Measurements from ENCODE around the gene GATA6.

Gene GATA6

GRCh38 chr18:22129778-22130177, 39.6 kb upstream of the GATA6 start:
- Histone ChIP-seq H2AFZ (ENCODE audit: low read depth, low read length, severe bottlenecking) (no peak overlapping the region), H3K4me2 (ENCODE audit: low read depth, low read length, poor library complexity, severe bottlenecking) (no peak overlapping the region), H3K9me2 (replicated peaks; ENCODE audit: insufficient read depth, low read length) (no peaks in the 10 kb centered on the region), H3K27ac (ENCODE audit: low read depth, low read length) (no peak overlapping the region), H3K36me3 (ENCODE audit: low read length) (no peaks in the 10 kb centered on the region), H3K9me3 (ENCODE audit: insufficient read depth, low read length) (no peaks in the 10 kb centered on the region), H3K9ac (ENCODE audit: low read length) (no peak overlapping the region), H3K4me3 (ENCODE audit: insufficient read depth, low read length, poor library complexity, severe bottlenecking) (no peak overlapping the region), H4K20me1 (ENCODE audit: low read depth, low read length) (no peaks in the 10 kb centered on the region), H3K79me2 (ENCODE audit: insufficient read depth, low read length) (no peaks in the 10 kb centered on the region), H3F3A (ENCODE audit: insufficient read depth) (no peaks in the 10 kb centered on the region), H3K27me3 (ENCODE audit: low read length) (no peaks in the 10 kb centered on the region; the same call in 1 of the 2 replicates)
- TF ChIP-seq EZH2phosphoT487 (conservative IDR thresholded peaks at IDR 0.05; ENCODE audit: low read length) (no peak), CTCF (IDR thresholded peaks at IDR 0.05; ENCODE audit: insufficient read depth, low read length, poor library complexity, severe bottlenecking) (no peak)

- H3K4me3 ChIP-seq (ENCODE audit: insufficient read depth, low read length, poor library complexity, severe bottlenecking), result no peak overlapping the region
Observed at GRCh38 chr18:22132258-22132657, 37.1 kb upstream of the GATA6 start.

GRCh38 chr18:22132763-22133162, 36.6 kb upstream of the GATA6 start:
- no peak overlapping the region for H3K4me2 ChIP-seq (ENCODE audit: low read depth, low read length, poor library complexity, severe bottlenecking)
- no peaks in the 10 kb centered on the region for H3F3A ChIP-seq (ENCODE audit: insufficient read depth)
- no peaks in the 10 kb centered on the region for H3K9me3 ChIP-seq (ENCODE audit: insufficient read depth, low read length)
- TF ChIP-seq CTCF (IDR thresholded peaks at IDR 0.05; ENCODE audit: insufficient read depth, low read length, poor library complexity, severe bottlenecking) (no peak), EZH2phosphoT487 (conservative IDR thresholded peaks at IDR 0.05; ENCODE audit: low read length) (no peak)
- no peak overlapping the region for H3K27ac ChIP-seq (ENCODE audit: low read depth, low read length)
- no peaks in the 10 kb centered on the region; the same call in 1 of the 2 replicates for H3K27me3 ChIP-seq (ENCODE audit: low read length)
- no peaks in the 10 kb centered on the region for H3K9me2 ChIP-seq (replicated peaks; ENCODE audit: insufficient read depth, low read length)
- H2AFZ ChIP-seq (ENCODE audit: low read depth, low read length, severe bottlenecking), result no peak overlapping the region
- H3K79me2 ChIP-seq (ENCODE audit: insufficient read depth, low read length), result no peaks in the 10 kb centered on the region
- no peaks in the 10 kb centered on the region for H4K20me1 ChIP-seq (ENCODE audit: low read depth, low read length)
- no peak overlapping the region for H3K4me3 ChIP-seq (ENCODE audit: insufficient read depth, low read length, poor library complexity, severe bottlenecking)
- H3K9ac ChIP-seq (ENCODE audit: low read length), result no peak overlapping the region
- H3K36me3 ChIP-seq (ENCODE audit: low read length), result no peaks in the 10 kb centered on the region

More at GRCh38 chr18:22132258-22132657, 37.1 kb upstream of the GATA6 start:
- H4K20me1 ChIP-seq (ENCODE audit: low read depth, low read length), result no peaks in the 10 kb centered on the region
- H3K9me2 ChIP-seq (replicated peaks; ENCODE audit: insufficient read depth, low read length), result no peaks in the 10 kb centered on the region
- H3K9ac ChIP-seq (ENCODE audit: low read length), result no peak overlapping the region
- H3K9me3 ChIP-seq (ENCODE audit: insufficient read depth, low read length), result no peaks in the 10 kb centered on the region
- no peaks in the 10 kb centered on the region; the same call in 1 of the 2 replicates for H3K27me3 ChIP-seq (ENCODE audit: low read length)
- H2AFZ ChIP-seq (ENCODE audit: low read depth, low read length, severe bottlenecking), result no peak overlapping the region
- H3K36me3 ChIP-seq (ENCODE audit: low read length), result no peaks in the 10 kb centered on the region
- no peak overlapping the region for H3K27ac ChIP-seq (ENCODE audit: low read depth, low read length)
- H3K79me2 ChIP-seq (ENCODE audit: insufficient read depth, low read length), result no peaks in the 10 kb centered on the region
- no peaks in the 10 kb centered on the region for H3F3A ChIP-seq (ENCODE audit: insufficient read depth)
- H3K4me2 ChIP-seq (ENCODE audit: low read depth, low read length, poor library complexity, severe bottlenecking), result no peak overlapping the region
- no peak for TF ChIP-seq EZH2phosphoT487 (conservative IDR thresholded peaks at IDR 0.05; ENCODE audit: low read length)
- no peak for TF ChIP-seq CTCF (IDR thresholded peaks at IDR 0.05; ENCODE audit: insufficient read depth, low read length, poor library complexity, severe bottlenecking)
